GM23338 (cell line): ENCODE measurements around the gene MAN2C1. TPM values are rescaled to one million over a fixed set of nuclear protein-coding genes. Genes with fewer than 3 reads are reported as not detected.

ENCODE experiments used
- ATAC-seq: fragments of 200-7000 bp; cut with Tn5 transposase; 3 replicates; pipeline ENCODE4 v1.9.1; 2020
- DNase-seq: peaks from one replicate; pipeline ENCODE4 v3.0.0-alpha.2; 2015; ENCODE audit warnings: low spot score
- H2AFZ ChIP-seq: fragments of 200-600 bp; sonication (generic); 2 replicates; pipeline ENCODE4 v1.8.0; 2016; ENCODE audit warnings: antibody characterized with exemption, mild to moderate bottlenecking, moderate library complexity
- H3F3A ChIP-seq: fragments of 200-600 bp; sonication (generic); replicated peaks from 2 replicates; pipeline ENCODE4 v1.8.0; 2017; ENCODE audit warnings: antibody characterized with exemption, mixed run types, low read depth
- H3K27ac ChIP-seq: fragments of 200-600 bp; sonication (generic); 2 replicates; pipeline ENCODE4 v1.6.1; 2016; ENCODE audit warnings: low read depth
- H3K27me3 ChIP-seq: fragments of 200-600 bp; sonication (generic); 2 replicates; pipeline ENCODE4 v1.8.0; 2016; ENCODE audit warnings: mild to moderate bottlenecking, mixed run types, moderate library complexity; ENCODE audit not compliant: insufficient read depth
- H3K36me3 ChIP-seq: fragments of 200-600 bp; sonication (generic); 2 replicates; pipeline ENCODE4 v1.8.0; 2016; ENCODE audit warnings: mild to moderate bottlenecking; ENCODE audit not compliant: insufficient read depth
- H3K4me1 ChIP-seq: fragments of 200-600 bp; sonication (generic); 2 replicates; pipeline ENCODE4 v1.8.0; 2016; ENCODE audit warnings: mild to moderate bottlenecking, moderate library complexity; ENCODE audit not compliant: insufficient read depth
- H3K4me2 ChIP-seq: fragments of 200-600 bp; sonication (generic); 2 replicates; pipeline ENCODE4 v1.7.1; 2017; ENCODE audit warnings: mixed run types
- H3K4me3 ChIP-seq: fragments of 200-600 bp; sonication (generic); 2 replicates; pipeline ENCODE4 v1.6.1; 2016; ENCODE audit warnings: mixed run types
- H3K79me2 ChIP-seq: fragments of 200-600 bp; sonication (generic); replicated peaks from 2 replicates; pipeline ENCODE4 v1.8.0; 2017; ENCODE audit warnings: mild to moderate bottlenecking; ENCODE audit not compliant: insufficient read depth
- H3K9me2 ChIP-seq: fragments of 200-600 bp; sonication (generic); 2 replicates; pipeline ENCODE4 v1.8.0; 2017; ENCODE audit not compliant: insufficient read depth
- H4K20me1 ChIP-seq: fragments of 200-600 bp; sonication (generic); replicated peaks from 2 replicates; pipeline ENCODE4 v1.8.0; 2017; ENCODE audit warnings: mild to moderate bottlenecking; ENCODE audit not compliant: insufficient read depth
- H3K27ac Mint-ChIP-seq: 2 replicates; pipeline ENCODE4 v1.8.0; 2020; ENCODE audit warnings: inconsistent platforms, mild to moderate bottlenecking, moderate library complexity, mixed read lengths
- H3K27me3 Mint-ChIP-seq: 3 replicates; pipeline ENCODE4 v1.8.0; 2022; ENCODE audit warnings: low read depth, mild to moderate bottlenecking, moderate library complexity, mixed read lengths, inconsistent platforms; ENCODE audit not compliant: insufficient read depth, poor library complexity
- H3K36me3 Mint-ChIP-seq: 3 replicates; pipeline ENCODE4 v1.8.0; 2021; ENCODE audit warnings: low read depth, mild to moderate bottlenecking, inconsistent platforms, moderate library complexity, mixed read lengths
- H3K4me1 Mint-ChIP-seq: 3 replicates; pipeline ENCODE4 v1.8.0; 2020; ENCODE audit warnings: mild to moderate bottlenecking, inconsistent platforms, mixed read lengths
- H3K4me3 Mint-ChIP-seq: 3 replicates; pipeline ENCODE4 v1.8.0; 2021; ENCODE audit warnings: moderate library complexity, mild to moderate bottlenecking, inconsistent platforms, mixed read lengths
- H3K9me3 Mint-ChIP-seq: 3 replicates; pipeline ENCODE4 v1.8.0; 2020; ENCODE audit warnings: moderate library complexity, mild to moderate bottlenecking, inconsistent platforms, mixed read lengths
- CREB1 ChIP-seq: fragments of 250-450 bp; sonication (Bioruptor Pico); IDR thresholded peaks from 2 replicates; pipeline ENCODE4 v1.5.0; 2020; ENCODE audit warnings: low read depth, mild to moderate bottlenecking, moderate library complexity
- EZH2 ChIP-seq: fragments of 200-600 bp; sonication (generic); IDR thresholded peaks from one replicate; pipeline ENCODE4 v1.8.0; 2017; ENCODE audit warnings: antibody characterized with exemption, mild to moderate bottlenecking, low read depth; ENCODE audit not compliant: unreplicated experiment
- EZH2phosphoT487 ChIP-seq: fragments of 200-600 bp; sonication (generic); IDR thresholded peaks from one replicate; pipeline ENCODE4 v1.8.1; 2018; ENCODE audit warnings: antibody characterized with exemption; ENCODE audit not compliant: unreplicated experiment
- JUNB ChIP-seq: IDR thresholded peaks from one replicate; pipeline ENCODE4 v1.6.1; 2016; ENCODE audit warnings: antibody characterized with exemption; ENCODE audit not compliant: unreplicated experiment
- NANOG ChIP-seq: IDR thresholded peaks from 2 replicates; pipeline ENCODE4 v1.6.1; 2016; ENCODE audit warnings: antibody characterized with exemption, borderline replicate concordance
- POLR2AphosphoS5 ChIP-seq: IDR thresholded peaks from 2 replicates; pipeline ENCODE4 v1.6.1; 2016; ENCODE audit warnings: antibody characterized with exemption, low read depth
- ZNF114 ChIP-seq: fragments of 250-450 bp; sonication (Bioruptor Pico); IDR thresholded peaks from 2 replicates; pipeline ENCODE4 v1.5.0; 2020; ENCODE audit warnings: mild to moderate bottlenecking, moderate library complexity
- ZNF331 ChIP-seq: fragments of 250-450 bp; sonication (Bioruptor Pico); IDR thresholded peaks from 2 replicates; pipeline ENCODE4 v1.5.0; 2020; ENCODE audit warnings: low read depth, mild to moderate bottlenecking, moderate library complexity
- ZNF462 ChIP-seq: fragments of 250-450 bp; sonication (Bioruptor Pico); IDR thresholded peaks from 2 replicates; pipeline ENCODE4 v1.5.0; 2020; ENCODE audit warnings: mild to moderate bottlenecking, moderate library complexity
- polyA plus RNA-seq: library from polyadenylated mRNA; unstranded; fragments of >200 nt; fragmentation: Nextera tagmentation; extraction: Ambion mirVana; gene quantifications from 2 replicates; pipeline ENCODE4 v1.2.1, GENCODE V29; 2016
- total RNA-seq: library from RNA; depleted of rRNA; stranded (reverse); fragments of >200 nt; shearing (Covaris generic); gene quantifications from 2 replicates; pipeline ENCODE4 v1.2.3, GENCODE V29; 2014
- TF ChIP-seq, protein P1 (sequence below), 2 experiments: fragments of 200-600 bp in 1 of 2; sonication (generic) in 1 of 2; conservative IDR thresholded peaks; 2 replicates each; pipeline versions ENCODE4 v1.5.1 to v1.6.1; 2016 to 2017; ENCODE audit warnings: antibody characterized with exemption in 2 of 2, low read depth in 2 of 2, mild to moderate bottlenecking in 2 of 2, moderate library complexity in 1 of 2
- TF ChIP-seq, protein P2 (sequence below): IDR thresholded peaks from one replicate; pipeline ENCODE4 v1.6.1; 2018; ENCODE audit warnings: antibody characterized with exemption; ENCODE audit not compliant: unreplicated experiment
- TF ChIP-seq, protein P3 (sequence below): IDR thresholded peaks from 2 replicates; pipeline ENCODE4 v1.6.1; 2016; ENCODE audit warnings: antibody characterized with exemption

MAN2C1 gene
- total and polyA plus RNA-seq, 2 experiments from 2014 or later = 42.3 to 129 TPM

DNA sequence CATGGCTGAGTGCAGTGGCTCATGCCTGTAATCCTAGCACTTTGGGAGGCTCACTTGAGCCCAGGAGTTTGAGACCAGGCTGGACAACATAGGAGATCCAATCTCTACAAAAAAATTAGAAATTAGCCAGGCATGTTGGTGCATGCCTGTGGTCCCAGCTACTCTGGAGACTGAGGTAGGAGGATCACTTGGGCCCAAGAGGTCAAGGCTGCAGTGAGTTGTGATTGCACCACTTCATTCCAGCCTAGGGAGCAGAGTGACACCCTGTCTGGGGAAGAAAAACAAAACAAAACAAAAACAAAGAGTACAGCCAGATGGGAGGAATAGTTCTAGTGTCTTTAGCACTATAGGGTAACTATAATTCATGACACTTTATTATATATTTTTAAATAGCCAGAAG is 58.7 kb downstream of the MAN2C1 start:
- Mint-ChIP-seq H3K27ac (no peak overlapping the region), H3K9me3 (no peaks in the 10 kb centered on the region), H3K36me3 (no peaks in the 10 kb centered on the region), H3K4me1 (no peaks in the 10 kb centered on the region), H3K27me3 (no peaks in the 10 kb centered on the region), H3K4me3 (no peak overlapping the region)
- TF ChIP-seq ZNF331 (CRISPR knock-in tag) (no peak), CREB1 (no peak), NANOG (no peak), EZH2phosphoT487 (no peak), ZNF114 (no peak), ZNF462 (no peak), JUNB (no peak), POLR2AphosphoS5 (no peak), EZH2 (no peak)
- TF ChIP-seq, protein P1, sequence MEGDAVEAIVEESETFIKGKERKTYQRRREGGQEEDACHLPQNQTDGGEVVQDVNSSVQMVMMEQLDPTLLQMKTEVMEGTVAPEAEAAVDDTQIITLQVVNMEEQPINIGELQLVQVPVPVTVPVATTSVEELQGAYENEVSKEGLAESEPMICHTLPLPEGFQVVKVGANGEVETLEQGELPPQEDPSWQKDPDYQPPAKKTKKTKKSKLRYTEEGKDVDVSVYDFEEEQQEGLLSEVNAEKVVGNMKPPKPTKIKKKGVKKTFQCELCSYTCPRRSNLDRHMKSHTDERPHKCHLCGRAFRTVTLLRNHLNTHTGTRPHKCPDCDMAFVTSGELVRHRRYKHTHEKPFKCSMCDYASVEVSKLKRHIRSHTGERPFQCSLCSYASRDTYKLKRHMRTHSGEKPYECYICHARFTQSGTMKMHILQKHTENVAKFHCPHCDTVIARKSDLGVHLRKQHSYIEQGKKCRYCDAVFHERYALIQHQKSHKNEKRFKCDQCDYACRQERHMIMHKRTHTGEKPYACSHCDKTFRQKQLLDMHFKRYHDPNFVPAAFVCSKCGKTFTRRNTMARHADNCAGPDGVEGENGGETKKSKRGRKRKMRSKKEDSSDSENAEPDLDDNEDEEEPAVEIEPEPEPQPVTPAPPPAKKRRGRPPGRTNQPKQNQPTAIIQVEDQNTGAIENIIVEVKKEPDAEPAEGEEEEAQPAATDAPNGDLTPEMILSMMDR (conservative IDR thresholded peaks at IDR 0.05; ENCODE audit: low read depth in 2 of 2) = no peak
- TF ChIP-seq, protein P2, sequence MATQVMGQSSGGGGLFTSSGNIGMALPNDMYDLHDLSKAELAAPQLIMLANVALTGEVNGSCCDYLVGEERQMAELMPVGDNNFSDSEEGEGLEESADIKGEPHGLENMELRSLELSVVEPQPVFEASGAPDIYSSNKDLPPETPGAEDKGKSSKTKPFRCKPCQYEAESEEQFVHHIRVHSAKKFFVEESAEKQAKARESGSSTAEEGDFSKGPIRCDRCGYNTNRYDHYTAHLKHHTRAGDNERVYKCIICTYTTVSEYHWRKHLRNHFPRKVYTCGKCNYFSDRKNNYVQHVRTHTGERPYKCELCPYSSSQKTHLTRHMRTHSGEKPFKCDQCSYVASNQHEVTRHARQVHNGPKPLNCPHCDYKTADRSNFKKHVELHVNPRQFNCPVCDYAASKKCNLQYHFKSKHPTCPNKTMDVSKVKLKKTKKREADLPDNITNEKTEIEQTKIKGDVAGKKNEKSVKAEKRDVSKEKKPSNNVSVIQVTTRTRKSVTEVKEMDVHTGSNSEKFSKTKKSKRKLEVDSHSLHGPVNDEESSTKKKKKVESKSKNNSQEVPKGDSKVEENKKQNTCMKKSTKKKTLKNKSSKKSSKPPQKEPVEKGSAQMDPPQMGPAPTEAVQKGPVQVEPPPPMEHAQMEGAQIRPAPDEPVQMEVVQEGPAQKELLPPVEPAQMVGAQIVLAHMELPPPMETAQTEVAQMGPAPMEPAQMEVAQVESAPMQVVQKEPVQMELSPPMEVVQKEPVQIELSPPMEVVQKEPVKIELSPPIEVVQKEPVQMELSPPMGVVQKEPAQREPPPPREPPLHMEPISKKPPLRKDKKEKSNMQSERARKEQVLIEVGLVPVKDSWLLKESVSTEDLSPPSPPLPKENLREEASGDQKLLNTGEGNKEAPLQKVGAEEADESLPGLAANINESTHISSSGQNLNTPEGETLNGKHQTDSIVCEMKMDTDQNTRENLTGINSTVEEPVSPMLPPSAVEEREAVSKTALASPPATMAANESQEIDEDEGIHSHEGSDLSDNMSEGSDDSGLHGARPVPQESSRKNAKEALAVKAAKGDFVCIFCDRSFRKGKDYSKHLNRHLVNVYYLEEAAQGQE = no peak
- TF ChIP-seq, protein P3, sequence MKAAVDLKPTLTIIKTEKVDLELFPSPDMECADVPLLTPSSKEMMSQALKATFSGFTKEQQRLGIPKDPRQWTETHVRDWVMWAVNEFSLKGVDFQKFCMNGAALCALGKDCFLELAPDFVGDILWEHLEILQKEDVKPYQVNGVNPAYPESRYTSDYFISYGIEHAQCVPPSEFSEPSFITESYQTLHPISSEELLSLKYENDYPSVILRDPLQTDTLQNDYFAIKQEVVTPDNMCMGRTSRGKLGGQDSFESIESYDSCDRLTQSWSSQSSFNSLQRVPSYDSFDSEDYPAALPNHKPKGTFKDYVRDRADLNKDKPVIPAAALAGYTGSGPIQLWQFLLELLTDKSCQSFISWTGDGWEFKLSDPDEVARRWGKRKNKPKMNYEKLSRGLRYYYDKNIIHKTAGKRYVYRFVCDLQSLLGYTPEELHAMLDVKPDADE = no peak
- H4K20me1 ChIP-seq = no peaks in the 10 kb centered on the region
- no peaks in the 10 kb centered on the region for H3K4me1 ChIP-seq
- H3K36me3 ChIP-seq = no peaks in the 10 kb centered on the region
- H3K4me2 ChIP-seq = no peak overlapping the region
- H3F3A ChIP-seq = no peaks in the 10 kb centered on the region
- no peaks in the 10 kb centered on the region for H3K79me2 ChIP-seq
- H3K27ac ChIP-seq = no peak overlapping the region
- no peak for ATAC-seq
- H3K27me3 ChIP-seq = no peaks in the 10 kb centered on the region
- H2AFZ ChIP-seq = no peak overlapping the region
- H3K4me3 ChIP-seq = no peak overlapping the region
- no peak for DNase-seq
- H3K9me2 ChIP-seq = no peaks in the 10 kb centered on the region
